ENCODE measurements around the gene UBIAD1. TPM values are rescaled to one million over a fixed set of nuclear protein-coding genes. Genes with fewer than 3 reads are reported as not detected.

Gene UBIAD1
- total RNA-seq, 1 donor from 2014 or later, result 8.7 TPM

Small RNA genes lying within 50 kb of the gene (small RNA-seq; reads per million reads assigned to genes)
- gene RNU6-291P (ENCODE audit: low replicate concordance), result not detected
- not detected for gene RPL39P6 (ENCODE audit: low replicate concordance)

Other genes with a start within 250 kb of the UBIAD1 start
- not detected for gene MASP2, start 226.0 kb upstream of the UBIAD1 start, total RNA-seq
- 13.0 TPM for gene SRM, start 213.2 kb upstream of the UBIAD1 start, total RNA-seq
- gene EXOSC10, start 173.3 kb upstream of the UBIAD1 start, total RNA-seq, result 53.1 TPM
- 25.2 TPM for gene ANGPTL7, start 83.8 kb upstream of the UBIAD1 start, total RNA-seq
- 27.2 TPM for gene MTOR, start 10.6 kb upstream of the UBIAD1 start, total RNA-seq
- 0.30 TPM for gene DISP3, start 206.0 kb downstream of the UBIAD1 start, total RNA-seq

Data from skin of body (tissue), 2 donors.